ENCODE results near the gene DUSP18.

The DUSP18 gene

GRCh38 chr22:30665266-30665665, 2.4 kb downstream of the DUSP18 start:
- TF ChIP-seq GATA1 (IDR thresholded peaks at IDR 0.05; ENCODE audit: low read depth, low read length) (no peak), POLR2A (IDR thresholded peaks at IDR 0.05; ENCODE audit: low read length) (no peak)
- DNase-seq, result no peak

GRCh38 chr22:30664798-30665197, 2.9 kb downstream of the DUSP18 start:
- TF ChIP-seq GATA1 (IDR thresholded peaks at IDR 0.05; ENCODE audit: low read depth, low read length) (no peak), POLR2A (IDR thresholded peaks at IDR 0.05; ENCODE audit: low read length) (no peak)
- no peak for DNase-seq

- TF ChIP-seq GATA1 (IDR thresholded peaks at IDR 0.05; ENCODE audit: low read depth, low read length) (no peak), POLR2A (IDR thresholded peaks at IDR 0.05; ENCODE audit: low read length) (no peak)
- DNase-seq, result no peak
These were observed 5.6 kb downstream of the DUSP18 start for GRCh38 chr22:30662040-30662439.

- no peak for TF ChIP-seq POLR2A (IDR thresholded peaks at IDR 0.05; ENCODE audit: low read length)
- DNase-seq, result no peak
These were observed 12.1 kb downstream of the DUSP18 start for GRCh38 chr22:30655532-30655931.

- no peak for DNase-seq
- TF ChIP-seq POLR2A (IDR thresholded peaks at IDR 0.05; ENCODE audit: low read length) (no peak), GATA1 (IDR thresholded peaks at IDR 0.05; ENCODE audit: low read depth, low read length) (no peak)
These were observed 13.3 kb downstream of the DUSP18 start for GRCh38 chr22:30654361-30654760.

GRCh38 chr22:30652852-30653251, 14.8 kb downstream of the DUSP18 start:
- no peak for DNase-seq
- no peak for TF ChIP-seq POLR2A (IDR thresholded peaks at IDR 0.05; ENCODE audit: low read length)

- TF ChIP-seq POLR2A (IDR thresholded peaks at IDR 0.05; ENCODE audit: low read length), result no peak
- no peak for TF ChIP-seq GATA1 (IDR thresholded peaks at IDR 0.05; ENCODE audit: low read depth, low read length)
- DNase-seq, result peak in 1 of 2 experiments; percentile 14
These were observed 17.1 kb downstream of the DUSP18 start for GRCh38 chr22:30650508-30651116.

GRCh38 chr22:30649430-30650007, 18.2 kb downstream of the DUSP18 start:
- TF ChIP-seq POLR2A (IDR thresholded peaks at IDR 0.05; ENCODE audit: low read length) (no peak), GATA1 (IDR thresholded peaks at IDR 0.05; ENCODE audit: low read depth, low read length) (no peak)
- peak; percentile 19 to 77 for DNase-seq

GRCh38 chr22:30648825-30649224, 18.9 kb downstream of the DUSP18 start:
- TF ChIP-seq GATA1 (IDR thresholded peaks at IDR 0.05; ENCODE audit: low read depth, low read length) (no peak), POLR2A (IDR thresholded peaks at IDR 0.05; ENCODE audit: low read length) (no peak)
- DNase-seq, result no peak

GRCh38 chr22:30647536-30647935, 20.1 kb downstream of the DUSP18 start:
- no peak for DNase-seq
- TF ChIP-seq POLR2A (IDR thresholded peaks at IDR 0.05; ENCODE audit: low read length) (no peak), GATA1 (IDR thresholded peaks at IDR 0.05; ENCODE audit: low read depth, low read length) (no peak)

GRCh38 chr22:30646518-30647160, 21.0 kb downstream of the DUSP18 start:
- no peak for DNase-seq
- TF ChIP-seq GATA1 (IDR thresholded peaks at IDR 0.05; ENCODE audit: low read depth, low read length) (no peak), POLR2A (IDR thresholded peaks at IDR 0.05; ENCODE audit: low read length) (no peak)

- TF ChIP-seq POLR2A (IDR thresholded peaks at IDR 0.05; ENCODE audit: low read length) (no peak), GATA1 (IDR thresholded peaks at IDR 0.05; ENCODE audit: low read depth, low read length) (no peak)
- DNase-seq, result no peak
These were observed 24.4 kb downstream of the DUSP18 start for GRCh38 chr22:30643055-30643875.

- DNase-seq, result no peak
- TF ChIP-seq GATA1 (IDR thresholded peaks at IDR 0.05; ENCODE audit: low read depth, low read length), result no peak
- no peak for TF ChIP-seq POLR2A (IDR thresholded peaks at IDR 0.05; ENCODE audit: low read length)
These were observed 26.7 kb downstream of the DUSP18 start for GRCh38 chr22:30640839-30641430.

GRCh38 chr22:30640361-30640760, 27.3 kb downstream of the DUSP18 start:
- TF ChIP-seq GATA1 (IDR thresholded peaks at IDR 0.05; ENCODE audit: low read depth, low read length), result no peak
- TF ChIP-seq POLR2A (IDR thresholded peaks at IDR 0.05; ENCODE audit: low read length), result no peak

More at GRCh38 chr22:30640361-30640760, 27.3 kb downstream of the DUSP18 start:
- DNase-seq, result no peak
